Thyroid gland (tissue), 4 donors: ENCODE results near the gene EFCAB5.
"Not testable (repeated sequence)": the region's sequence is repeated elsewhere in the genome, so short reads cannot be mapped to it uniquely, and the experiment has no call there.

Source experiments
- CTCF ChIP-seq, 6 experiments: fragments of 200-600 bp in 3 of 6; fragments of 450-650 bp in 3 of 6; sonication (generic) in 3 of 6; IDR thresholded peaks; one replicate each; pipeline ENCODE4 v1.5.1; 2016 to 2019; ENCODE audit warnings: antibody characterized with exemption in 6 of 6, mild to moderate bottlenecking in 2 of 6, inconsistent platforms in 1 of 6, moderate library complexity in 1 of 6
- POLR2A ChIP-seq, 2 donors: fragments of 450-650 bp; IDR thresholded peaks; one replicate each; pipeline ENCODE4 v1.6.1; 2017; ENCODE audit warnings: antibody characterized with exemption in 2 of 2, mild to moderate bottlenecking in 2 of 2, moderate library complexity in 1 of 2

GRCh38 chr17:29935909-29936308 is 5.5 kb upstream of the EFCAB5 start:
- not testable (repeated sequence) for TF ChIP-seq POLR2A, CTCF (IDR thresholded peaks at IDR 0.05)
